ENCODE data around the gene COA7. TPM values are rescaled to one million over a fixed set of nuclear protein-coding genes. Genes with fewer than 3 reads are reported as not detected.

COA7 gene
- total and polyA plus RNA-seq, 12 donors, result 3.1 to 34.5 (median 12.9) TPM

GRCh38 chr1:52637946-52638345 is 60.2 kb downstream of the COA7 start:
- peaks cover 1 to 6% of the 10 kb centered on the region in 2 donors for H3K4me1 ChIP-seq (replicated peaks in 1 of 2)
- peaks cover 8% of the 10 kb centered on the region for H3K27me3 ChIP-seq
- WGBS, 4 donors, result 74 to 78% (median 77%) methylated on average over 4 of the region's 4 CpGs
- H3K36me3 ChIP-seq (replicated peaks in 1 of 2), result no peaks in the 10 kb centered on the region
- H3K4me3 ChIP-seq, result no peak overlapping the region
- H3K9me3 ChIP-seq (replicated peaks in 1 of 3), result no peaks in the 10 kb centered on the region
- no peak overlapping the region for H3K27ac ChIP-seq
- intact Hi-C loops (cut with DNase I), result no loop called here
- peak in 1 of 7 donors; percentile 27 for DNase-seq
- no peak for TF ChIP-seq POLR2A (IDR thresholded peaks at IDR 0.05)
- no peak for TF ChIP-seq CTCF (IDR thresholded peaks at IDR 0.05)

GRCh38 chr1:52636721-52637695 is 61.1 kb downstream of the COA7 start:
- TF ChIP-seq CTCF (IDR thresholded peaks at IDR 0.05), result no peak
- TF ChIP-seq POLR2A (IDR thresholded peaks at IDR 0.05), result no peak
- Histone ChIP-seq H3K4me1 (replicated peaks in 1 of 2) (peaks cover 4 to 15% of the 10 kb centered on the region in 2 donors), H3K36me3 (replicated peaks in 1 of 2) (no peaks in the 10 kb centered on the region), H3K27me3 (peaks cover 13% of the 10 kb centered on the region), H3K27ac (peak overlapping the region in 1 of 5 donors; percentile 45), H3K4me3 (no peak overlapping the region), H3K9me3 (replicated peaks in 1 of 3) (no peaks in the 10 kb centered on the region)
- intact Hi-C loops (cut with DNase I), result no loop called here
- 57 to 69% (median 61%) methylated on average over 11 of the region's 11 CpGs for WGBS, 4 donors
- peak in 1 of 7 donors; percentile 51 for DNase-seq

- Histone ChIP-seq H3K36me3 (replicated peaks in 1 of 2) (no peaks in the 10 kb centered on the region), H3K27ac (no peak overlapping the region), H3K4me1 (replicated peaks in 1 of 2) (peaks cover 4 to 15% of the 10 kb centered on the region in 2 donors), H3K4me3 (no peak overlapping the region), H3K9me3 (replicated peaks in 1 of 3) (no peaks in the 10 kb centered on the region), H3K27me3 (peaks cover 13% of the 10 kb centered on the region)
- DNase-seq, result no peak
- intact Hi-C loops (cut with DNase I), result no loop called here
- TF ChIP-seq CTCF (IDR thresholded peaks at IDR 0.05) (no peak), POLR2A (IDR thresholded peaks at IDR 0.05) (no peak)
- WGBS, 4 donors, result 83 to 94% (median 86%) methylated on average over 4 of the region's 4 CpGs
Measured at GRCh38 chr1:52635321-52636089, 62.6 kb downstream of the COA7 start.

Small RNA genes lying within 50 kb of the gene (small RNA-seq; reads per million reads assigned to genes)
- 0 reads per million in 2 donors for gene RN7SL62P

Other genes starting within 250 kb of the COA7 start
- gene TUT4, start 145.3 kb downstream of the COA7 start, total RNA-seq, result 10 to 100 TPM; 35.2 to 80.9 (median 69.5) TPM
- 10 to 100 TPM; 29.7 to 74.6 (median 53.3) TPM for gene TUT4, start 145.3 kb downstream of the COA7 start, polyA plus RNA-seq
- 10 to 100 TPM in 8 of 9 donors, 1 to 10 TPM in 1; 4.2 to 81.5 (median 17.2) TPM for gene GPX7, start 96.0 kb downstream of the COA7 start, total RNA-seq
- gene GPX7, start 96.0 kb downstream of the COA7 start, polyA plus RNA-seq, result 10 to 100 TPM in 2 of 3 donors, 1 to 10 TPM in 1; 8.9 to 15.6 (median 15.5) TPM
- under 1 TPM in 6 of 9 donors, not detected in 3; 0.11 to 0.79 (median 0.52) TPM for gene SHISAL2A, start 65.2 kb downstream of the COA7 start, total RNA-seq
- gene SHISAL2A, start 65.2 kb downstream of the COA7 start, polyA plus RNA-seq, result 1 to 10 TPM in 1 of 3 donors, under 1 TPM in 2; 0.20 to 1.9 (median 0.57) TPM
- 10 to 100 TPM; 32.6 to 63.5 (median 40.6) TPM for gene ZYG11B, start 28.1 kb upstream of the COA7 start, total RNA-seq
- 10 to 100 TPM in 2 of 3 donors, 1 to 10 TPM in 1; 4.5 to 22.4 (median 11.7) TPM for gene ZYG11B, start 28.1 kb upstream of the COA7 start, polyA plus RNA-seq
- under 1 TPM in 3 of 9 donors, not detected in 6; 0.06 to 0.07 (median 0.07) TPM for gene ZYG11A, start 144.4 kb upstream of the COA7 start, total RNA-seq
- gene ZYG11A, start 144.4 kb upstream of the COA7 start, polyA plus RNA-seq, result not detected
- 100 to 1,000 TPM in 7 of 9 donors, 10 to 100 TPM in 2; 65.1 to 289 (median 119) TPM for gene ECHDC2, start 223.4 kb upstream of the COA7 start, total RNA-seq
- gene ECHDC2, start 223.4 kb upstream of the COA7 start, polyA plus RNA-seq, result 100 to 1,000 TPM in 2 of 3 donors, 10 to 100 TPM in 1; 92.2 to 383 (median 345) TPM
- gene SCP2, start 228.9 kb upstream of the COA7 start, total RNA-seq, result 100 to 1,000 TPM; 114 to 170 (median 139) TPM
- 100 to 1,000 TPM; 120 to 256 (median 154) TPM for gene SCP2, start 228.9 kb upstream of the COA7 start, polyA plus RNA-seq